Duodenal mucosa (tissue), 2 donors: ENCODE data around the gene ASPG.

Experiments used
- H3K27ac ChIP-seq: one replicate; pipeline ENCODE4 v1.7.0; 2013; ENCODE audit warnings: low read depth, low read length
- H3K27me3 ChIP-seq, 2 donors: one replicate each; pipeline ENCODE4 v1.7.0; 2013; ENCODE audit warnings: low read length in 2 of 2, control low read depth in 1 of 2; ENCODE audit not compliant: insufficient read depth in 2 of 2, control insufficient read depth in 1 of 2
- H3K36me3 ChIP-seq, 2 donors: one replicate each; pipeline ENCODE4 v1.7.0; 2013; ENCODE audit warnings: low read length in 2 of 2, control low read depth in 1 of 2; ENCODE audit not compliant: insufficient read depth in 2 of 2, control insufficient read depth in 1 of 2
- H3K4me1 ChIP-seq, 2 donors: one replicate each; pipeline ENCODE4 v1.7.0; 2013; ENCODE audit warnings: low read length in 2 of 2, control low read depth in 1 of 2; ENCODE audit not compliant: insufficient read depth in 2 of 2, control insufficient read depth in 1 of 2
- H3K4me3 ChIP-seq, 2 donors: one replicate each; pipeline ENCODE4 v1.7.0; 2013; ENCODE audit warnings: low read length in 2 of 2, low read depth in 1 of 2
- H3K9ac ChIP-seq, 2 donors: one replicate each; pipeline ENCODE4 v1.7.0; 2013; ENCODE audit warnings: low read length in 2 of 2, low read depth in 1 of 2
- H3K9me3 ChIP-seq, 2 donors: one replicate each; pipeline ENCODE4 v1.7.0; 2013; ENCODE audit warnings: low read length in 2 of 2, control low read depth in 1 of 2; ENCODE audit not compliant: control insufficient read depth in 1 of 2

ASPG gene

DNA sequence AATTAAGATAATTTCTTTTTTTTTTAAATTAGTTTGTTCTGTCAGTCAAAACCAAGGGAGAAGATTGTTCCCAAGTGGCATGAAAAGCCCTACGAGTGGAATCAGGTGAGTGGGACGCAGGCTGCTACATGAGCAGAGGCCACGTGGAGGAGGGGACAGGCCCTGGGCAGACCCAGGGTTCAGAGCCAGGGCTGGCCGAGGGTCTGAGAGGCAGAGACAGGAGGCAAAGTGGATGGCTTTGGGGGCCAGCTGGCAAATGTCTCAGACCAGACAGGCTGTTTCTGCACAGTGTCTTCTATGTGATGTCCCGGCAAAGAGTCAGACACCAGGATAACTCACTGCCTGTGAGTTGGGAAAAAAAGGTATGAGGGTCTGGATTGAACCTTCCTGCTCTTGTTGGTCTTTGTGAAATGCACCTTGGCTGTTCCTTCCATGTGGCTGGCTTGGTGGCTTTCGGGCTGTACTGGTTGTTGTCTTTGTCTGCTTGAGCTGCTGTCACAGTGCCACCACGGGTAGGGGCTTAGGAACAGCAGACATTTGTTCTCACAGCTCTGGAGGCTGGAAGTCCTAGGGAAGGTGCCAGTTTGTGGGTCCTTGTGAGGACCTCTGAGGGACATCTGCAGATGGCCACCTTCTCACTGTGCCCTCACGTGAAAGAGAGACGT lies 35.8 kb upstream of the ASPG start:
- no peaks in the 10 kb centered on the region for H3K36me3 ChIP-seq
- no peak overlapping the region for H3K4me3 ChIP-seq
- peaks cover 0 to 4% of the 10 kb centered on the region in 2 donors for H3K27me3 ChIP-seq
- H3K9ac ChIP-seq = no peak overlapping the region
- H3K27ac ChIP-seq = no peak overlapping the region
- H3K9me3 ChIP-seq = no peaks in the 10 kb centered on the region
- no peaks in the 10 kb centered on the region for H3K4me1 ChIP-seq

GRCh38 chr14:104051092-104051813 lies 34.2 kb upstream of the ASPG start:
- Histone ChIP-seq H3K4me1 (no peaks in the 10 kb centered on the region), H3K27me3 (peaks cover 0 to 4% of the 10 kb centered on the region in 2 donors), H3K4me3 (no peak overlapping the region), H3K27ac (no peak overlapping the region), H3K9me3 (no peaks in the 10 kb centered on the region), H3K9ac (no peak overlapping the region), H3K36me3 (no peaks in the 10 kb centered on the region)

GRCh38 chr14:104054222-104054905 lies 31.1 kb upstream of the ASPG start:
- Histone ChIP-seq H3K9me3 (no peaks in the 10 kb centered on the region), H3K36me3 (no peaks in the 10 kb centered on the region), H3K27me3 (peaks cover 0 to 4% of the 10 kb centered on the region in 2 donors), H3K4me3 (no peak overlapping the region), H3K27ac (no peak overlapping the region), H3K4me1 (no peaks in the 10 kb centered on the region), H3K9ac (no peak overlapping the region)

GRCh38 chr14:104062281-104062680 lies 23.2 kb upstream of the ASPG start:
- H3K36me3 ChIP-seq = no peaks in the 10 kb centered on the region
- no peak overlapping the region for H3K27ac ChIP-seq
- no peaks in the 10 kb centered on the region for H3K4me1 ChIP-seq
- H3K9ac ChIP-seq = no peak overlapping the region
- H3K27me3 ChIP-seq = no peaks in the 10 kb centered on the region
- H3K4me3 ChIP-seq = no peak overlapping the region
- peaks cover 10% of the 10 kb centered on the region in 2 donors for H3K9me3 ChIP-seq

- H3K4me1 ChIP-seq = no peaks in the 10 kb centered on the region
- H3K9me3 ChIP-seq = peaks cover 10 to 15% of the 10 kb centered on the region in 2 donors
- no peak overlapping the region for H3K9ac ChIP-seq
- no peak overlapping the region for H3K27ac ChIP-seq
- H3K4me3 ChIP-seq = no peak overlapping the region
- H3K36me3 ChIP-seq = no peaks in the 10 kb centered on the region
- no peaks in the 10 kb centered on the region for H3K27me3 ChIP-seq
These were observed 21.5 kb upstream of the ASPG start for GRCh38 chr14:104064003-104064402.

DNA sequence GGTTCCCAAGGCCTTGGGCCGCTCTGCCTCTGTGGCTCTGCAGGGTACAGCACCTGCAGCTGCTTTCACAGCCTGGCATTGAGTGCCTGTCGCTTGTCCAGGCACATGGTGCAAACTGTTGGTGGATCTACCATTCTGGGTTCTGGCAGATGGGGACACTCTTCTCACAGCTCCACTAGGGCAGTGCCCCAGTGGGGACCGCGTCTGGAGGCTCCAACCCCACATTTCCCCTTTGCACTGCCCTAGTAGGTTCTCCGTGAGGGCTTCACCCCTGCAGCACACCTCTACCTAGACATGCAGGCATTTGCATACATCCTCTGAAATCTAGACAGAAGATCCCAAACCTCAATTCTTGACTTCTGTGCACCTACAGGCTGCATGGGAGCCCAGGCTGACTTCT lies 19.2 kb upstream of the ASPG start:
- no peak overlapping the region for H3K9ac ChIP-seq
- H3K9me3 ChIP-seq = peaks cover 10 to 15% of the 10 kb centered on the region in 2 donors
- no peak overlapping the region for H3K27ac ChIP-seq
- no peaks in the 10 kb centered on the region for H3K4me1 ChIP-seq
- peaks cover 0 to 3% of the 10 kb centered on the region in 2 donors for H3K27me3 ChIP-seq
- no peaks in the 10 kb centered on the region for H3K36me3 ChIP-seq
- H3K4me3 ChIP-seq = no peak overlapping the region

- Histone ChIP-seq H3K27ac (no peak overlapping the region), H3K4me1 (no peaks in the 10 kb centered on the region), H3K4me3 (no peak overlapping the region), H3K27me3 (peaks cover 0 to 3% of the 10 kb centered on the region in 2 donors), H3K9me3 (peaks cover 10 to 15% of the 10 kb centered on the region in 2 donors), H3K9ac (no peak overlapping the region), H3K36me3 (no peaks in the 10 kb centered on the region)
These were observed 18.7 kb upstream of the ASPG start for GRCh38 chr14:104066719-104067295.

GRCh38 chr14:104069541-104069940 lies 16.0 kb upstream of the ASPG start:
- no peak overlapping the region for H3K4me3 ChIP-seq
- H3K27ac ChIP-seq = no peak overlapping the region
- H3K9me3 ChIP-seq = peaks cover 16 to 24% of the 10 kb centered on the region in 2 donors
- no peak overlapping the region for H3K9ac ChIP-seq
- H3K4me1 ChIP-seq = no peaks in the 10 kb centered on the region
- H3K36me3 ChIP-seq = no peaks in the 10 kb centered on the region
- H3K27me3 ChIP-seq = peaks cover 0 to 3% of the 10 kb centered on the region in 2 donors

DNA sequence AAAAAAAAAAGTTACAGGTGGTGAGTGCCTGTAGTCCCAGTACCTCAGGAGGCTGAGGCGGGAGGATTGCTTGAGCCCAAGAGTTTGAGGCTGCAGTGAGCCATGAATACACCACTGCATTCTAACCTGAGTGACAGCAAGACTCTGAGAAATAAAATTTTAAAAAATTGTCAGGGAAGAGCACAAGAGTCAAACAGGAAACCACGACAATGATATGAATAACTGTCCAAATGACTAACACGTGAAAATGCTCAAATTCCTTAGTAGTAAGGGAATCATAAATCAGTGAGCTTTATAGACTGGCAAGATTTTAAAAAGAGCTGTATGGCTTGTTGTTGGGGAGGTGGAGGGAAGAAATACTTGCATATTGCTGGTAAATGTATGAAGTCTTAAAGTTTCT lies 12.9 kb upstream of the ASPG start:
- H3K9ac ChIP-seq = no peak overlapping the region
- no peak overlapping the region for H3K4me3 ChIP-seq
- H3K27me3 ChIP-seq = peaks cover 0 to 3% of the 10 kb centered on the region in 2 donors
- peaks cover 7 to 11% of the 10 kb centered on the region in 2 donors for H3K9me3 ChIP-seq
- no peak overlapping the region for H3K27ac ChIP-seq
- H3K36me3 ChIP-seq = no peaks in the 10 kb centered on the region
- H3K4me1 ChIP-seq = no peaks in the 10 kb centered on the region

GRCh38 chr14:104073764-104074163 lies 11.7 kb upstream of the ASPG start:
- Histone ChIP-seq H3K27me3 (peaks cover 0 to 3% of the 10 kb centered on the region in 2 donors), H3K27ac (no peak overlapping the region), H3K9me3 (peaks cover 7 to 9% of the 10 kb centered on the region in 2 donors), H3K9ac (no peak overlapping the region), H3K4me3 (no peak overlapping the region), H3K36me3 (no peaks in the 10 kb centered on the region), H3K4me1 (peaks cover 0 to 5% of the 10 kb centered on the region in 2 donors)
